ENCODE data around the gene CACYBP.
A peak's percentile ranks its signal among the peaks of the same experiment; 100 is the strongest.

Gene CACYBP

DNA sequence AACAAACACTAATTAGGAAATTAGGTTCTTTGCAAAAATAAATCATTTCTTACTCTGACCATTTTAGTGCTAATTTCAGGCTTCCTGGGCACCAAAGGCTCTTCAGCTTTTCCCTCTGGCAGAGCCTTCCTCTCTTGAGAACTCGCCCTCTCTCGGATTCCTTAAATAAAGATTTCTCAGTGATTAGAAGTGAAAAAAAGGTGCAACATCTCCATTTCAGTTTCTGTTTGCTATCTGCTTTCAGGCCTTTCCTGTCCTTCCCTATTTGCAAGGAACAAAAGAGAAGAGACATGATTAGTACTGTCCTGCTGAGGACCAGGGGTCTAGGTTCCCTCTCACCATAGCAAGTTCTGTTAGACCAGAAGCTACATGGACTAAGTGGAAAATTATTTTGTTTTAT is 27.8 kb upstream of the CACYBP start:
- no peak for DNase-seq (ENCODE audit: low read depth in 2 of 2)

GRCh38 chr1:174974711-174975119 is 25.0 kb upstream of the CACYBP start:
- DNase-seq (ENCODE audit: low read depth in 2 of 2), result no peak

DNA sequence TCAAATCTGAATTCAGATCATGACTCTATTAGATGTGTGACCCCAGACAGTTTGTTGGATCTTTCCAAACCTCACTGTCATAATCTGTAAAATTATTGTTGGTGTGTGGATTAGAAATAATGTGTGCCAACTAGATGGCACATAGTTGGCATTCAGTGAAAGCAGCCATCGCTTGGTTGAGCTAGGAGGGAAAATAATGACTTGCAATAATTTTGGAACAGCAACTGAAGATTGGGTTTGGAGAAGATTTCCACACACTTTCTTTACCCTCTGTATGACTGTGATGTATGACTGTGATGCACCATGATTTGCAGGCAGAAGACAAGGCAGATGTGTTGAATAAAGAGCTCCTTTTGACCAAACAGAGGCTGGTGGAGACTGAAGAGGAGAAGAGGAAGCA is 24.0 kb upstream of the CACYBP start:
- no peak for DNase-seq (ENCODE audit: low read depth in 2 of 2)

GRCh38 chr1:174976436-174977108 is 23.2 kb upstream of the CACYBP start:
- DNase-seq (ENCODE audit: low read depth in 2 of 2), result no peak

GRCh38 chr1:174982971-174983689 is 16.6 kb upstream of the CACYBP start:
- DNase-seq (ENCODE audit: low read depth in 2 of 2), result no peak

DNA sequence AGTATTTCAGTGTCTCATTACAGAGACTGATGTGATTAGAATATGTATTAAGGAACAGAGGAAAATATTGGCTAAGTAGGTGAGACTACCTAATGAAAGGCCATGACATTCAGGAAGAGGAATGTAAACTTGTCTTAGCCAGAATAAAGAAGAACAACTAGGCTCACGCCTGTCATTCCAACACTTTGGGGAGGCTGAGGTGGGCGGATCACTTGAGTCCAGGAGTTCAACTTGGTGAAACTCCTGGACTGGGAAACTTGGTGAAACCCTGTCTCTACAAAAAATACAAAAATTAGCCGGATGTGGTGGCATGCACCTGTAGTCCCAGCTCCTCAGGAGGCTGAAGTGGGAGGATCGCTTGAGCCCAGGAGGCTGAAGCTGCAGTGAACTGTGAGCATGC is 14.8 kb upstream of the CACYBP start:
- DNase-seq (ENCODE audit: low read depth in 2 of 2), result no peak

- DNase-seq (ENCODE audit: low read depth in 2 of 2), result no peak
These were observed 11.2 kb upstream of the CACYBP start for GRCh38 chr1:174988539-174988938.

GRCh38 chr1:174988986-174989385 is 10.8 kb upstream of the CACYBP start:
- DNase-seq (ENCODE audit: low read depth in 2 of 2), result no peak

- no peak for DNase-seq (ENCODE audit: low read depth in 2 of 2)
These were observed 10.1 kb upstream of the CACYBP start for GRCh38 chr1:174989536-174990220.

- DNase-seq (ENCODE audit: low read depth in 2 of 2), result no peak
These were observed 9.3 kb upstream of the CACYBP start for GRCh38 chr1:174990382-174990999.

GRCh38 chr1:174991473-174991872 is 8.3 kb upstream of the CACYBP start:
- DNase-seq (ENCODE audit: low read depth in 2 of 2), result no peak

- DNase-seq (ENCODE audit: low read depth in 2 of 2), result no peak
These were observed 4.6 kb upstream of the CACYBP start for GRCh38 chr1:174995121-174995520.

GRCh38 chr1:174995916-174996315 is 3.8 kb upstream of the CACYBP start:
- no peak for DNase-seq (ENCODE audit: low read depth in 2 of 2)

GRCh38 chr1:174996476-174996875 is 3.3 kb upstream of the CACYBP start:
- DNase-seq (ENCODE audit: low read depth in 2 of 2), result no peak

GRCh38 chr1:174997041-174997440 is 2.7 kb upstream of the CACYBP start:
- no peak for DNase-seq (ENCODE audit: low read depth in 2 of 2)

- DNase-seq (ENCODE audit: low read depth in 2 of 2), result peak; percentile 7 to 12
These were observed 1.1 kb upstream of the CACYBP start for GRCh38 chr1:174998569-174999215.

DNA sequence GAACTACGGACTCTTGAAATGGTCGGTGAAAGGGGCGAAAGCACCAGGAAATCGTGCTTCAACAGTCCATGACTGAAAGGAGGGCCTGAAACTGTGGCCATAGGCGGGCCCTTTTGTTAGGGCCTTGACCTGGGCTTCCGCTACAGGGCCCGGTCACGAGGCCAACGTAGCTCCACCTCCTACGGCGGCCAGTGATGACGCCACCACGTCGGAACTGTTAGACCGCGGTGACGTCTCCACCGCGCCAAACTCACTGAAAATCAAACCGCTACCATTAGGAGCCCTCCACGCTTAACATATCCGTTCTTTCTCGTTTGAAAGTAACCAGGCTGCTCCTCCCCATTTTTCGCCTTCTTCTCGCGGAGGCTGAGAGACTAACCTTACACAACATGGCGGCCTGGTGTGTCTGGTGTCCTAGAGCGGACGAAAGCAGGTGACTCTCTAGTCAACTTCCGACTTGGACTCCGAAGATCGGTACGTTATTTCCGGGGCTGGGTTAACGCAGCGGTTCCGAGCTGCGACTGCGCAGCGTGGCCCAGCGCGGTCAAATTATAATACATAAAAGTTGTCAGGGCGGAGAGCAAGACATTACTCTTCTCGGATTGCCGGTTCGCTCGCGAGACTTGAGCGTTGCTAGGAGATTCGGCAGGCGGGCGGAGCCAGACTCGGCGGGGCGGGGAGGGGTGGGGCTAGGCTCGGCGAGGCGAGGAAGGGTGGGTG is 371 bp upstream of the CACYBP start:
- DNase-seq (ENCODE audit: low read depth in 2 of 2), result peak; percentile 93 to 94

DNA sequence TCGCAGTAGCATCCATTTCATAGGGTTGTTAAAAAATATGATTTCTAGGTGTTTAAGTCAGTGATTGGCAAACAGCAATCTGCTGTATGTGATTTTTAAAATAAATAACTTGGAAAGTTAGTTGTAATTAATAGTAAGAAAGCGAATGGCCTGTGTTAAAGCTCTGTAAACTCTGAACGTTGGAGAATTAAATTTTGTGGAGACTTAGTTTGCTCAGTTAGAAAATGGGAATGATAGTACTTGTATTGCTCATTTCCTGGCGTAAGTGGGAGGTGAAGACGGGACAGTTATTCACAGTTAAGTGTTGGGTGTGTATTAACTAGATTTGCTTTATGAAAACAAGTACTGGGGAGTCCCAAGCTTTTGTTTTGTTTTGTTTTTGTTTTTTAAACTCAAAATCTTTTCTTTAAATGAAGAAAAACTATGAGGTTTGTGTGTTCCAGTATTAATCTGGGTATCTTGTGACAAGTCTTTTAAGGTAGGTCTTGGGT is 995 bp downstream of the CACYBP start:
- no peak for DNase-seq (ENCODE audit: low read depth in 2 of 2)

- no peak for DNase-seq (ENCODE audit: low read depth in 2 of 2)
These were observed 3.3 kb downstream of the CACYBP start for GRCh38 chr1:175002910-175003517.

DNA sequence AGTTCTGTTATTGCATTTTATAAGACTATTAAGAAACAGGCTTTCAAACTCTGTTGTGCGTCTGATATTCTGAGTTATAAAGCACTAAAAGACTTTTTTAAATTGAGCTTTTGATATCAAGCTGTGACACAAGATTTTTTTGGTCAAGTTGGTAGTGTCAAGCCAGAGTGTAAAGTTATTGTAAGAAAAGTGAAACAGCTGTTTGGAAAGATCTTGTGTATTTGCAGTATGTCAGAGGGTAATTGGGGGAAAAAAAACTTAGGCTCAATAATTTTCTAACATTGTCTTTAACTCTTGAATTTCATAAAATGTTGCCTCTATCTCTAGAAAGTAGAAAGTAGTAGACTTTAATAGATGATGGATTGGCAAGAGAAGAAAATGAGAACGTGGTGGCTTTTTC is 3.8 kb downstream of the CACYBP start:
- DNase-seq (ENCODE audit: low read depth in 2 of 2), result no peak

Measured in stimulated activated CD8-positive, alpha-beta memory T cell treated with anti-CD3 and anti-CD28 coated beads, Interleukin-15, amount 100 ng/mL, for 4 hours (primary cell).